Subcutaneous abdominal adipose tissue (tissue), 5 donors: ENCODE data around the gene IL36A.

Experiments used
- H3K27ac ChIP-seq: one replicate; pipeline ENCODE4 v1.7.0; 2013; ENCODE audit warnings: low read depth, mild to moderate bottlenecking, inconsistent platforms, low read length, moderate library complexity
- H3K27me3 ChIP-seq, 5 donors: one replicate each; pipeline ENCODE4 v1.7.0; 2013; ENCODE audit warnings: low read length in 5 of 5, inconsistent platforms in 1 of 5; ENCODE audit not compliant: control insufficient read depth in 5 of 5, insufficient read depth in 4 of 5
- H3K36me3 ChIP-seq, 5 donors: one replicate each; pipeline ENCODE4 v1.7.0; 2013; ENCODE audit warnings: low read length in 5 of 5; ENCODE audit not compliant: control insufficient read depth in 5 of 5, insufficient read depth in 5 of 5
- H3K4me1 ChIP-seq, 5 donors: one replicate each; pipeline ENCODE4 v1.7.0; 2013; ENCODE audit warnings: low read length in 5 of 5, mild to moderate bottlenecking in 3 of 5, moderate library complexity in 1 of 5; ENCODE audit not compliant: control insufficient read depth in 5 of 5, insufficient read depth in 5 of 5
- H3K4me3 ChIP-seq, 5 donors: one replicate each; pipeline ENCODE4 v1.7.0; 2013; ENCODE audit warnings: low read length in 5 of 5, low read depth in 1 of 5
- H3K9ac ChIP-seq, 5 donors: one replicate each; pipeline ENCODE4 v1.7.0; 2013; ENCODE audit warnings: low read length in 5 of 5, mild to moderate bottlenecking in 4 of 5, moderate library complexity in 3 of 5
- H3K9me3 ChIP-seq, 5 donors: one replicate each; pipeline ENCODE4 v1.7.0; 2013; ENCODE audit warnings: low read length in 5 of 5; ENCODE audit not compliant: control insufficient read depth in 5 of 5
- donor health status: healthy.
- donor health status: healthy.
- donor health status: healthy.
- donor health status: healthy.
- donor health status: healthy.

IL36A gene

DNA sequence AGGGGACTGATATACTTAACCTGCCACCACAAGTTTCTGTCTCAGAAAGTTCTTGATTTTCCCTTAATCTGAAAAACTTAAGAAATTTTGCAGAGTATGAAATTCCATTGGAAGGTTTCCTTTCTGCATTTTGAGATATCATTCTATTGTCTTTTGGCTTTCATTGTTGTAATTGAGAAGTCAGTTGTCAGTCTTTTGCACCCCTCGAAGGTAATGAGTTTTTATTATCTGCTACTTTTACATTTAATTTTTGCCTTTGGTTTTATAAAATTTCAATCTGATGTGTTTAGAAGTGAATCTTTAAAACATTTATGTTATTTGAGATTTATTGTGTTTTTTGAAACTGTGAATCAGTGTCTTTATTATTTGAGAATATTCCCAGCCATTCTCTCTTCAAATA is 4.8 kb upstream of the IL36A start:
- H3K9me3 ChIP-seq: peaks cover 2 to 28% (median 16%) of the 10 kb centered on the region in 5 donors
- no peak overlapping the region for H3K4me3 ChIP-seq
- no peak overlapping the region for H3K27ac ChIP-seq
- H3K27me3 ChIP-seq: peaks cover 0 to 3% (median 0%) of the 10 kb centered on the region in 5 donors
- no peaks in the 10 kb centered on the region for H3K4me1 ChIP-seq
- no peaks in the 10 kb centered on the region for H3K36me3 ChIP-seq
- no peak overlapping the region for H3K9ac ChIP-seq

- Histone ChIP-seq H3K9me3 (peaks cover 2 to 28% (median 16%) of the 10 kb centered on the region in 5 donors), H3K36me3 (no peaks in the 10 kb centered on the region), H3K9ac (no peak overlapping the region), H3K27ac (no peak overlapping the region), H3K4me1 (no peaks in the 10 kb centered on the region), H3K27me3 (peaks cover 0 to 3% (median 0%) of the 10 kb centered on the region in 5 donors), H3K4me3 (no peak overlapping the region)
These were observed 2.6 kb upstream of the IL36A start for GRCh38 chr2:113002677-113003076.

DNA sequence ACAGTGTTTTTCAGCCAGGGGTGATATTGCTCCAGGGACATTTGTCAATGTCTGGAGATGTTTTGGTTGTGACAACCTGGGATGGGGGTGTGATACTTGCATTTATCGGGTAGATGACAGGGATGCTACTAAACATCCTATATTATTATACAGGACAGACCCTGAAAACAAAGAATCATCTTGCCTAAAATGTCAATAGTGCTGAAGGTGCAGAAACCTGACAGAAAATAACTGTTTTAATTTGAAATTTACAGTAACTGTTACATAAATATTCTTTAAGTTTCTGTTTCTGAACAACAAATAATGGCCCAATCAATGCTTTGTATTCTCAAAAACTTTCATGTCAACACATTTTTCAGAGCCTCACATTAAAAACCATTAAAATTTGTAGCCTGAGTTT is 2.0 kb downstream of the IL36A start:
- H3K9me3 ChIP-seq: peaks cover 0 to under 1% (median 0%) of the 10 kb centered on the region in 5 donors
- H3K27ac ChIP-seq: no peak overlapping the region
- no peak overlapping the region for H3K4me3 ChIP-seq
- H3K9ac ChIP-seq: no peak overlapping the region
- H3K4me1 ChIP-seq: no peaks in the 10 kb centered on the region
- H3K27me3 ChIP-seq: peaks cover 0 to 3% (median 0%) of the 10 kb centered on the region in 5 donors
- H3K36me3 ChIP-seq: no peaks in the 10 kb centered on the region

GRCh38 chr2:113009622-113010021 is 4.4 kb downstream of the IL36A start:
- no peak overlapping the region for H3K4me3 ChIP-seq

GRCh38 chr2:113010088-113010487 is 4.8 kb downstream of the IL36A start:
- H3K36me3 ChIP-seq: no peaks in the 10 kb centered on the region
- H3K4me1 ChIP-seq: no peaks in the 10 kb centered on the region
- no peak overlapping the region for H3K27ac ChIP-seq
- no peak overlapping the region for H3K9ac ChIP-seq
- H3K9me3 ChIP-seq: no peaks in the 10 kb centered on the region
- no peak overlapping the region for H3K4me3 ChIP-seq
- peaks cover 0 to 3% (median 0%) of the 10 kb centered on the region in 5 donors for H3K27me3 ChIP-seq

More at GRCh38 chr2:113009622-113010021, 4.4 kb downstream of the IL36A start:
- Histone ChIP-seq H3K27me3 (peaks cover 0 to 3% (median 0%) of the 10 kb centered on the region in 5 donors), H3K9ac (no peak overlapping the region), H3K4me1 (no peaks in the 10 kb centered on the region), H3K36me3 (no peaks in the 10 kb centered on the region), H3K9me3 (no peaks in the 10 kb centered on the region), H3K27ac (no peak overlapping the region)

DNA sequence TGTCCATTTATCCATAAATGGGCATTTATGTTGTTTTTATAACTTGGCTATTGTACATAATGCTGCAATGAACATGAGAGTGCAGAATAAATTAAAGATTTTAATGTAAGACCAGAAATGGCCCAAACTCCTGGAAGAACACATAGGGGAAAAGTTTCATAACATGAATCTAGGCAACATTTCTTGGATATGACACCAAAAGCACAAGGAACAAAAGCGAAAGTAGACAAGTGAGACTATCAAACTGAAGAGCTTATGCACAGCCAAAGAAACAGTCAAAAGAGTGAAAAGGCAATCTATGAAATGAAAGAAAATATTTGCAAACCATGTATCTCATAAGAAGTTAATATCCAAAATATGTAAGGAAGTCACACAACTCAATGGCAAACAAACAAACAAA is 5.8 kb downstream of the IL36A start:
- H3K4me3 ChIP-seq: no peak overlapping the region
- no peak overlapping the region for H3K27ac ChIP-seq
- H3K4me1 ChIP-seq: no peaks in the 10 kb centered on the region
- no peaks in the 10 kb centered on the region for H3K9me3 ChIP-seq
- H3K36me3 ChIP-seq: no peaks in the 10 kb centered on the region
- no peaks in the 10 kb centered on the region for H3K27me3 ChIP-seq
- no peak overlapping the region for H3K9ac ChIP-seq

DNA sequence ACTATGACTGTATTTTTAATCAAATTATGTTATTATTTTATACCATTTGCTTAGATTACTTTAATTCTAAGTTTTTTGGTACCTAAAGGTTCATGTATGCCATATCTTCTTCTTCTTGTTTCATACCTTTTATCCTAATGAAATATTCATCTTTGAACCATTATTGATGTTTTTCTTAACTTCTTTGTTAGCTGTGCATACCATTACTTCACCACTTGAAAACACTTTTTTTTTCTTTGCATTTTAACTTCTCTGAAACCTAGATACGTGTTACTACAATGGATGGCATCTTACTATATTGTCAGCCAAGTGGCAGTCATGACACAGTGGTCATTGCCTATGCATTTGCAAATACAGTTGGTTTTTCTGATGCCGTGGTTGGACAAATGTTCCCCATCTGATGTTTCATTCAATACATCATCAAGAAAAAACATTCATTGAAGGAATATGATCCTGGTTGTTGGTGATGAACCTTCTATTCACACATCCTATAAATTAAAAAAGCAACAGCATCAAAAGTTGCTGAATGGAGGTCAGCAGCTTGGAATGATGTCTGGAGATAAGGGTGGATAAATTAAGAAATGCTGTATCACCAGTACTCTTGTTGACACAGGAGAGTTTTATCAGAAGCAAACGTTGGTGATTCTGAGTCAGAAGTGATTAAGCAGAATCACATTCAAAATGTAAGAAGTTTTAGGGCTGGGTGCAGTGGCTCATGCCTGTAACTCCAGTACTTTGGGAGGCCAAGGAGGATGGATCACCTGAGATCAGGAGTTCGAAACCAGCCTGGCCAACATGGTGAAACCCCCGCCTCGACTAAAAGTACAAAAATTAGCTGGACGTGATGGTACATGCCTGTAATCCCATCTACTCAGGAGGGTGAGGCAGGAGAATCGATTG is 7.4 kb downstream of the IL36A start:
- Histone ChIP-seq H3K4me1 (no peaks in the 10 kb centered on the region), H3K27ac (no peak overlapping the region), H3K4me3 (no peak overlapping the region), H3K9me3 (no peaks in the 10 kb centered on the region), H3K27me3 (peaks cover 0 to 4% (median 0%) of the 10 kb centered on the region in 5 donors), H3K9ac (no peak overlapping the region), H3K36me3 (no peaks in the 10 kb centered on the region)

DNA sequence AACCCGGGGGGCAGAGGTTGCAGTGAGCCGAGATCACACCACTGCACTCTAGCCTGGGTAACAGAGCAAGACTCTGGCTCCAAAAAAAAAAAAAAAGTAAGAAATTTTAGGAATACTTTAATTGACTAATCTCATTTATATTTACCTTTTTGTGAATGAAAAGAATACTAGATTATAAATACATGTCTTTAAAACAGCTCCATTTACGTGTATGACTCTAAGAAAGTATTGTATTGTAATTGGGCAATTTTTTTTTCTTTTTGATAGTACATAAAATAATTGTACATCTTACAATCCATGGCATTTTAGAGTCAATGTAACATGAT is 8.0 kb downstream of the IL36A start:
- peaks cover 0 to 4% (median 0%) of the 10 kb centered on the region in 5 donors for H3K27me3 ChIP-seq
- no peaks in the 10 kb centered on the region for H3K36me3 ChIP-seq
- no peaks in the 10 kb centered on the region for H3K4me1 ChIP-seq
- no peak overlapping the region for H3K4me3 ChIP-seq
- H3K9ac ChIP-seq: no peak overlapping the region
- no peaks in the 10 kb centered on the region for H3K9me3 ChIP-seq
- no peak overlapping the region for H3K27ac ChIP-seq

DNA sequence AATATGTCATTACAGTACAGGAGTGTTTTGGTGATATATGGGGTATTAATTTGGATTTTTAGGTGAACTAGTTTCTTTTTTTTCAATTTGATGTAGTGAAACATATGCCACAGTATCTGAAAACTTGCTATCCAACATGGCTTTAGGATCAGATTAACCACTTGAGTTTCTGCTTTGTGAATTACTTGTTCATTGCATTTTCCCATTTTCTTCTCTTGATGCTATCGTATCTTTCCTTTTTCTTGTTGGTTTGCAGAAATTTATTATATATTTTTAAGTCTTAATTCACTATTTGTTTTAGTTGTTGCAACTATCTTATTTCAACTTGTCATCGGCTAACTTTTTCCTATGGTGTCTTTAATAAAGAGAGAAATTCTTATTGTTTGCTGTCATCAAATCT is 8.8 kb downstream of the IL36A start:
- no peak overlapping the region for H3K27ac ChIP-seq
- H3K4me1 ChIP-seq: no peaks in the 10 kb centered on the region
- no peaks in the 10 kb centered on the region for H3K36me3 ChIP-seq
- H3K9me3 ChIP-seq: no peaks in the 10 kb centered on the region
- H3K4me3 ChIP-seq: no peak overlapping the region
- no peak overlapping the region for H3K9ac ChIP-seq
- H3K27me3 ChIP-seq: peaks cover 0 to 4% (median 0%) of the 10 kb centered on the region in 5 donors

GRCh38 chr2:113015042-113015441 is 9.8 kb downstream of the IL36A start:
- H3K36me3 ChIP-seq: no peaks in the 10 kb centered on the region
- H3K4me3 ChIP-seq: no peak overlapping the region
- no peak overlapping the region for H3K9ac ChIP-seq
- peaks cover 0 to 4% (median 0%) of the 10 kb centered on the region in 5 donors for H3K27me3 ChIP-seq
- no peak overlapping the region for H3K27ac ChIP-seq
- no peaks in the 10 kb centered on the region for H3K4me1 ChIP-seq
- no peaks in the 10 kb centered on the region for H3K9me3 ChIP-seq
